Measurements from ENCODE around the gene CDC42BPA. TPM values are rescaled to one million over a fixed set of nuclear protein-coding genes. Genes with fewer than 3 reads are reported as not detected.

The CDC42BPA gene
- total and polyA plus RNA-seq, 2 donors (not counting 3 experiments of a cell fraction or from before 2014, with no cell fraction given): 26.1 to 92.6 TPM

DNA sequence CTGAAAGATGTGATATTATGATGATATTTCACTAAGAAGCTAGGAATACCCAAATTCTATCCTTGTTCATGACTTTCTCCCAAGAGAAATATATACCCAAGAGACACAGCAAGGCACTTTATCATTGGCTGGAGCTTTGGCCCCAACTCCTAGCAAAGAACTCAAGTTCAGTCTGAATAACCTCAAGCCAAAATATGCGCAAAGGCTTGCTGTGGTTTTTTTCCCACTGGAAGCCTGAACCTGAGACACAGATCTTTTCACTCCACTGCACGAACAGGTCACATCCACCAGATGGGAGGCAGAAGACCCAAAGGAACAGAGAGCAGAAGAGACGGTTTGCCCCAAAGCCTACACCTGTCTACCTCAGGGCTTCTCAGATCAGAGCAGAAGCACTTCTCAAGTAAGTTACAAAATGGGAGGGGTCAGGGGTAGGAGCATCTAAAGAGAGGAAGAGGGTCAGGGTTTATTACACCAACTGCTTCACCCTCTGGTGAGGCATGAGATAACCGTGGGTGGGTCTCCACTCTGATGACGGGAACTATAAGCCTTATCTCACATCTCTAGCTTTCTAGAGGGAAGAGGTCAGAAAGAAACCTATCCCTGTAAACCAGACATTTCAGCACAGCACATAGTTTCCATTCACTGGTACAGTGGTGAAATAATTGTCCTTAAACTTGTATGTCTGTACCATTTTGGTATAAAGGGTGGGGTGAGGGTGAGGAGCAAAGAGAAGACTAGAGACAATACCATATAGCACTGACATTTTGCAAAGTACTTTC is 17.1 kb upstream of the CDC42BPA start:
- Histone ChIP-seq H3K9me3 (replicated peaks; ENCODE audit: control insufficient read depth, insufficient read depth, low read length) (no peaks in the 10 kb centered on the region), H3K27me3 (ENCODE audit: control insufficient read depth in 2 of 2, insufficient read depth in 2 of 2, low read length in 2 of 2) (no peaks in the 10 kb centered on the region), H3K4me1 (ENCODE audit: control insufficient read depth, extremely low read depth, insufficient read depth, low read length) (no peaks in the 10 kb centered on the region), H3K9me1 (replicated peaks; ENCODE audit: control insufficient read depth, extremely low read depth, insufficient read depth, low read length) (no peaks in the 10 kb centered on the region), H3K79me2 (ENCODE audit: control insufficient read depth, insufficient read depth, low read length) (no peaks in the 10 kb centered on the region), H3K4me2 (ENCODE audit: insufficient read depth, low read length) (no peak overlapping the region), H3K36me3 (ENCODE audit: control insufficient read depth in 2 of 2, extremely low read depth in 1 of 2, insufficient read depth in 2 of 2, low read length in 2 of 2) (no peaks in the 10 kb centered on the region), H3K27ac (ENCODE audit: insufficient read depth, low read depth, low read length) (no peak overlapping the region), H4K20me1 (replicated peaks; ENCODE audit: control insufficient read depth, extremely low read depth, insufficient read depth, low read length) (no peaks in the 10 kb centered on the region), H3K4me3 (replicated peaks in 1 of 3; ENCODE audit: insufficient read depth in 1 of 3, low read depth in 1 of 3, low read length in 3 of 3) (no peak overlapping the region), H3K9ac (replicated peaks; ENCODE audit: extremely low read depth, insufficient read depth, low read length) (no peak overlapping the region), H2AFZ (ENCODE audit: low read depth, low read length) (no peak overlapping the region)
- no peak for DNase-seq (ENCODE audit: low read depth, low spot score)
- no TSS peak for BruUV-seq (replicated peaks)
- no peak for FAIRE-seq
- dilution Hi-C loops (cut with MboI; ENCODE audit: extremely low pct_ligation_motif_present, low sequenced_read_pairs) (no loop called here), intact Hi-C loops (cut with micrococcal nuclease) (no loop called here)
- ChIA-PET CTCF (interaction anchor here (1.3 kb wide), 1 partner anchor 9 kb away, joined by 4 read pairs; no protein-coding TSS in a partner anchor), POLR2A (no interaction called here)
- TF ChIP-seq GATA2 (IDR thresholded peaks at IDR 0.05; ENCODE audit: insufficient read depth, insufficient read length, low read depth, low read length) (no peak), POLR2AphosphoS5 (IDR thresholded peaks at IDR 0.05; ENCODE audit: insufficient read depth, low read depth, low read length) (no peak), JUN (IDR thresholded peaks at IDR 0.05; ENCODE audit: borderline replicate concordance, insufficient read depth, insufficient read length, low read depth) (no peak), EZH2 (IDR thresholded peaks at IDR 0.05; ENCODE audit: borderline replicate concordance, low read depth, low read length, severe bottlenecking) (no peak), MYC (IDR thresholded peaks at IDR 0.05; ENCODE audit: low read depth, low read length) (no peak)

GRCh38 chr1:227333423-227333822 is 15.1 kb upstream of the CDC42BPA start:
- H3K9ac ChIP-seq (replicated peaks; ENCODE audit: extremely low read depth, insufficient read depth, low read length): no peak overlapping the region
- H3K9me3 ChIP-seq (replicated peaks; ENCODE audit: control insufficient read depth, insufficient read depth, low read length): no peaks in the 10 kb centered on the region
- no peaks in the 10 kb centered on the region for H3K27me3 ChIP-seq (ENCODE audit: control insufficient read depth in 2 of 2, insufficient read depth in 2 of 2, low read length in 2 of 2)
- H3K4me3 ChIP-seq (replicated peaks in 1 of 3; ENCODE audit: insufficient read depth in 1 of 3, low read depth in 1 of 3, low read length in 3 of 3): no peak overlapping the region
- FAIRE-seq (no peak), DNase-seq (ENCODE audit: low read depth, low spot score) (no peak)
- POLR2A ChIA-PET: no interaction called here
- dilution Hi-C loops (cut with MboI; ENCODE audit: extremely low pct_ligation_motif_present, low sequenced_read_pairs) (no loop called here), intact Hi-C loops (cut with micrococcal nuclease) (no loop called here)
- BruUV-seq (replicated peaks): no TSS peak
- TF ChIP-seq MYC (IDR thresholded peaks at IDR 0.05; ENCODE audit: low read depth, low read length) (no peak), POLR2AphosphoS5 (IDR thresholded peaks at IDR 0.05; ENCODE audit: insufficient read depth, low read depth, low read length) (no peak), GATA2 (IDR thresholded peaks at IDR 0.05; ENCODE audit: insufficient read depth, insufficient read length, low read depth, low read length) (no peak), JUN (IDR thresholded peaks at IDR 0.05; ENCODE audit: borderline replicate concordance, insufficient read depth, insufficient read length, low read depth) (no peak), EZH2 (IDR thresholded peaks at IDR 0.05; ENCODE audit: borderline replicate concordance, low read depth, low read length, severe bottlenecking) (no peak), POLR2A (IDR thresholded peaks at IDR 0.05; ENCODE audit: low read depth, low read length) (no peak), FOS (IDR thresholded peaks at IDR 0.05; ENCODE audit: borderline replicate concordance, insufficient read depth, low read length) (no peak)
- TF ChIP-seq, protein P1, sequence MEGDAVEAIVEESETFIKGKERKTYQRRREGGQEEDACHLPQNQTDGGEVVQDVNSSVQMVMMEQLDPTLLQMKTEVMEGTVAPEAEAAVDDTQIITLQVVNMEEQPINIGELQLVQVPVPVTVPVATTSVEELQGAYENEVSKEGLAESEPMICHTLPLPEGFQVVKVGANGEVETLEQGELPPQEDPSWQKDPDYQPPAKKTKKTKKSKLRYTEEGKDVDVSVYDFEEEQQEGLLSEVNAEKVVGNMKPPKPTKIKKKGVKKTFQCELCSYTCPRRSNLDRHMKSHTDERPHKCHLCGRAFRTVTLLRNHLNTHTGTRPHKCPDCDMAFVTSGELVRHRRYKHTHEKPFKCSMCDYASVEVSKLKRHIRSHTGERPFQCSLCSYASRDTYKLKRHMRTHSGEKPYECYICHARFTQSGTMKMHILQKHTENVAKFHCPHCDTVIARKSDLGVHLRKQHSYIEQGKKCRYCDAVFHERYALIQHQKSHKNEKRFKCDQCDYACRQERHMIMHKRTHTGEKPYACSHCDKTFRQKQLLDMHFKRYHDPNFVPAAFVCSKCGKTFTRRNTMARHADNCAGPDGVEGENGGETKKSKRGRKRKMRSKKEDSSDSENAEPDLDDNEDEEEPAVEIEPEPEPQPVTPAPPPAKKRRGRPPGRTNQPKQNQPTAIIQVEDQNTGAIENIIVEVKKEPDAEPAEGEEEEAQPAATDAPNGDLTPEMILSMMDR (IDR thresholded peaks at IDR 0.05; ENCODE audit: extremely low read depth in 1 of 2, insufficient read depth in 1 of 2, low read depth in 1 of 2, low read length in 2 of 2): no peak
- TF ChIP-seq, protein P2, sequence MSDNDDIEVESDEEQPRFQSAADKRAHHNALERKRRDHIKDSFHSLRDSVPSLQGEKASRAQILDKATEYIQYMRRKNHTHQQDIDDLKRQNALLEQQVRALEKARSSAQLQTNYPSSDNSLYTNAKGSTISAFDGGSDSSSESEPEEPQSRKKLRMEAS (IDR thresholded peaks at IDR 0.05; ENCODE audit: insufficient read depth, insufficient read length): no peak
- H3K36me3 ChIP-seq (ENCODE audit: control insufficient read depth in 2 of 2, extremely low read depth in 1 of 2, insufficient read depth in 2 of 2, low read length in 2 of 2): no peaks in the 10 kb centered on the region
- no peak overlapping the region for H2AFZ ChIP-seq (ENCODE audit: low read depth, low read length)
- no peaks in the 10 kb centered on the region for H4K20me1 ChIP-seq (replicated peaks; ENCODE audit: control insufficient read depth, extremely low read depth, insufficient read depth, low read length)
- H3K27ac ChIP-seq (ENCODE audit: insufficient read depth, low read depth, low read length): no peak overlapping the region
- no peak overlapping the region for H3K4me2 ChIP-seq (ENCODE audit: insufficient read depth, low read length)
- H3K9me1 ChIP-seq (replicated peaks; ENCODE audit: control insufficient read depth, extremely low read depth, insufficient read depth, low read length): no peaks in the 10 kb centered on the region
- no peaks in the 10 kb centered on the region for H3K79me2 ChIP-seq (ENCODE audit: control insufficient read depth, insufficient read depth, low read length)
- CTCF ChIA-PET: interaction anchor here (2.0 kb wide), 1 partner anchor 10 kb away, joined by 4 read pairs; no protein-coding TSS in a partner anchor
- H3K4me1 ChIP-seq (ENCODE audit: control insufficient read depth, extremely low read depth, insufficient read depth, low read length): no peaks in the 10 kb centered on the region

Measured in endothelial cell of umbilical vein (primary cell).